Type B pancreatic cell (in vitro differentiated cells): Measurements from ENCODE around the gene TMEM63A. TPM values are rescaled to one million over a fixed set of nuclear protein-coding genes. Genes with fewer than 3 reads are reported as not detected.

Source experiments
- DNase-seq: peaks from one replicate; pipeline ENCODE4 v3.0.0; 2021; ENCODE audit warnings: mixed read lengths; ENCODE audit not compliant: unreplicated experiment; ENCODE audit errors: extremely low spot score
- H3K27ac Mint-ChIP-seq: 2 replicates; pipeline ENCODE4 v1.8.0; 2021; ENCODE audit warnings: mild to moderate bottlenecking, mixed read lengths
- H3K27me3 Mint-ChIP-seq: 2 replicates; pipeline ENCODE4 v1.8.0; 2021; ENCODE audit warnings: mixed read lengths
- H3K36me3 Mint-ChIP-seq: 2 replicates; pipeline ENCODE4 v1.8.0; 2021; ENCODE audit warnings: mixed read lengths
- H3K4me1 Mint-ChIP-seq: one replicate; pipeline ENCODE4 v1.8.0; 2021; ENCODE audit warnings: mixed read lengths; ENCODE audit not compliant: unreplicated experiment
- H3K4me3 Mint-ChIP-seq: 2 replicates; pipeline ENCODE4 v1.8.0; 2021; ENCODE audit warnings: mild to moderate bottlenecking, mixed read lengths
- H3K9me3 Mint-ChIP-seq: 2 replicates; pipeline ENCODE4 v1.8.0; 2021; ENCODE audit warnings: mixed read lengths
- CTCF ChIP-seq: fragments of 200-600 bp; sonication (generic); conservative IDR thresholded peaks from 2 replicates; pipeline ENCODE4 v1.5.0; 2021; ENCODE audit warnings: antibody characterized with exemption, mild to moderate bottlenecking
- total RNA-seq: library from RNA; stranded (reverse); gene quantifications from 2 replicates; pipeline ENCODE4 v1.2.1, GENCODE V29; 2021; ENCODE audit warnings: low replicate concordance

Gene TMEM63A
- total RNA-seq, 1 donor from 2014 or later = 63.3 TPM

GRCh38 chr1:225851805-225852204 is 30.4 kb downstream of the TMEM63A start:
- H3K27me3 Mint-ChIP-seq = no peaks in the 10 kb centered on the region
- peaks cover 25% of the 10 kb centered on the region for H3K36me3 Mint-ChIP-seq
- TF ChIP-seq CTCF = no peak
- H3K27ac Mint-ChIP-seq = no peak overlapping the region
- H3K4me1 Mint-ChIP-seq = peaks cover 9% of the 10 kb centered on the region
- H3K4me3 Mint-ChIP-seq = no peak overlapping the region
- no peaks in the 10 kb centered on the region for H3K9me3 Mint-ChIP-seq
- no peak for DNase-seq

DNA sequence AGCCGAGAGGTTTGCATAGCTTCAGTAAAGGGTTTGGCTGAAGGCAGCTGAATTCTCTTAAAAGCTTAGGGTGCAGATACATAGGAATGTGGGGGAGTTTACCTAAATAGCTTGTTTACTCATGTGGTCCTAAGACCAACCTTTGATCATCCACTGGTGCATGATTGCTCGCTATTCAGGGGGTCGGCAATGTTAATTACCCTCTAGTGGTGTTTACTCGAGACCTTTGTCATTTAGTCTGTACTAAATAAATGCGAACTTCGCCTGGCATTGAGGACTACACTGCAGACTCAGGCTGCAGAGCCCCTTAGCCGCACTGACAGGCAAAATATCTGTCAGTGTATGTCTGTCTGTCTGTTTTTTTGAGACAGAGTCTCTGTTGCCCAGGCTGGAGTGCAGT is 31.8 kb downstream of the TMEM63A start:
- Mint-ChIP-seq H3K4me3 (no peak overlapping the region), H3K27ac (no peak overlapping the region), H3K4me1 (peaks cover 14% of the 10 kb centered on the region), H3K9me3 (no peaks in the 10 kb centered on the region), H3K27me3 (no peaks in the 10 kb centered on the region), H3K36me3 (peaks cover 25% of the 10 kb centered on the region)
- no peak for DNase-seq
- TF ChIP-seq CTCF = no peak

DNA sequence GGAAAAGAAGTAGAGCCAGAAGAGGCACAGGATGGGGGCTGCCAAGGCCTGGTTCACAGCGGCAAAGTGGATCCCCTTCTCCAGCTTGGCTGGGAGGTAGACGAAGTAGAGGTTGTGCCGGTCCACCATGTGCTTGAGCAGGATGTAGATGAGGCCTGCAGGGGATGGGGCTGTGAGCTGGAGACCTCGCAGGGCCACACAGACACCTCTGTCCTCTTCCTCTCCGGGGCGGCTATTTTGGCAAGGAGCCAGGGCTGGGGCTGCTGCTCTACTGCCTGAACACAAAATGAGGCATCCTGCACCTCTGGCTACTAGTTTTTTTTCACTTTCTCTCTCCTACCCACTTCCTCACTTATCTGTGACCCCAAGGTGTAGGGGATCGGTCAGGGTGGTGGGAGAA is 32.3 kb downstream of the TMEM63A start:
- Mint-ChIP-seq H3K4me1 (peaks cover 17% of the 10 kb centered on the region), H3K27ac (no peak overlapping the region), H3K27me3 (no peaks in the 10 kb centered on the region), H3K9me3 (no peaks in the 10 kb centered on the region), H3K36me3 (peaks cover 25% of the 10 kb centered on the region), H3K4me3 (no peak overlapping the region)
- no peak for TF ChIP-seq CTCF
- DNase-seq = no peak

DNA sequence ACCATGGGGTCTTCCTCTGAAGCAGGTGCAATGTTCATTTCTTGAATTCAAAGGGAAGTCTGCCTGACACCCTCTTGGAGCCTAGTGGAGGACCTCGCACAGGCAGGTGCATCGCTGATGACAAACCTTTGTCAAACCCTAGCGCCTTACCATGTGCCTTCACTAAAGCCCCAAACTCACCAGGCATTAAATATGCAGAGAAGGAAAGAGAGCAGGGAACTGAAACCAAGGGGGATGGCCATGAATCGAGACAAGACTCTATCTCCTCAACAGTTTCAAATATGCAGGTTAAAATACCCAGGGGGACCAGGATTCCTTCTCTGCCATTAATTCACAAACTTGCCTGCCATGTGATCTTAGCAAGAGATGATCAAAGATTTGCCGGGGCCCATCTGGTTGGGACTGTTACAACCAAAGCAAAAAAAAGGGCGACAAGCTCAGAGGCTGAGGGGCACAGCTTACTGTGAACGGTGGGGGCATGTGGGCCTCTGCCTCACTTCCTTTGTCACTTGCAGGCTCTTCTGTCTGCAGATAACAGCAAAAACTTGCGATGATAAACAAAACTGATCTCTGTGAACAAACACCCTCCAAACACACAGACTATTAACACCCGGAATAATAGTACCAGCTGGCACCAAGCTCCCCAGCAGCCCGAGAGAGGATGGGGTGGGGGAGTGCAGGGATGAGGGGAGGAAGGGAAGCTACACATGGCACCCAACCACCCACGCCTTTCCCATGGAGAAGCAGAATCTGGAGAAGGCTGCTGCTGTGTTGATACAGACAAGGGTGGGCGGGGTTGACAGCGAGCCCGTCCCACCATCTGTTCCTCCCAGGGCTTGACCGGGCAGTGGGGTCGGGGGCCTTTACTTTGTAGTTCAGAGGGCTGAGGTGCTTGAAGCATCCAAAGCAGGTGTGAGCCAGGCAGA is 33.9 kb downstream of the TMEM63A start:
- peaks cover 18% of the 10 kb centered on the region for H3K36me3 Mint-ChIP-seq
- no peaks in the 10 kb centered on the region for H3K27me3 Mint-ChIP-seq
- no peak for TF ChIP-seq CTCF
- H3K27ac Mint-ChIP-seq = no peak overlapping the region
- H3K4me3 Mint-ChIP-seq = no peak overlapping the region
- H3K9me3 Mint-ChIP-seq = no peaks in the 10 kb centered on the region
- DNase-seq = no peak
- H3K4me1 Mint-ChIP-seq = peaks cover 17% of the 10 kb centered on the region

- Mint-ChIP-seq H3K4me3 (no peak overlapping the region), H3K36me3 (peaks cover 18% of the 10 kb centered on the region), H3K27ac (no peak overlapping the region), H3K4me1 (peaks cover 17% of the 10 kb centered on the region), H3K27me3 (no peaks in the 10 kb centered on the region), H3K9me3 (no peaks in the 10 kb centered on the region)
- no peak for TF ChIP-seq CTCF
- DNase-seq = no peak
Measured at GRCh38 chr1:225847610-225848009, 34.6 kb downstream of the TMEM63A start.
